Breast epithelium (tissue), 4 donors: ENCODE measurements around the gene ADAMTS2. TPM values are rescaled to one million over a fixed set of nuclear protein-coding genes. Genes with fewer than 3 reads are reported as not detected.
A peak's percentile ranks its signal among the peaks of the same experiment; 100 is the strongest.

Source experiments
- DNase-seq, 2 donors: peaks; one replicate each; pipeline ENCODE4 v3.0.0-alpha.2; 2019; ENCODE audit warnings: low spot score in 2 of 2
- H3K27ac ChIP-seq, 2 donors: fragments of 200-600 bp; sonication (generic) in 1 of 2; one replicate each; pipeline ENCODE4 v1.5.1; 2016 to 2019; ENCODE audit warnings: mild to moderate bottlenecking in 1 of 2
- H3K27me3 ChIP-seq, 2 donors: fragments of 200-600 bp; sonication (generic) in 1 of 2; one replicate each; pipeline versions ENCODE4 v1.5.1 to v1.6.0; 2017 to 2019; ENCODE audit warnings: control low read depth in 1 of 2, mild to moderate bottlenecking in 1 of 2
- H3K36me3 ChIP-seq: fragments of 200-600 bp; one replicate; pipeline ENCODE4 v1.5.1; 2019
- H3K4me1 ChIP-seq, 2 donors: fragments of 200-600 bp; sonication (generic); one replicate each; pipeline ENCODE4 v1.5.1; 2016 to 2019; ENCODE audit warnings: control low read depth in 1 of 2
- H3K4me3 ChIP-seq, 3 donors: fragments of 200-600 bp; sonication (generic); 1 replicate in 2 of 3; 2 replicates in 1 of 3; pipeline ENCODE4 v1.5.1; 2016 to 2019; ENCODE audit warnings: mild to moderate bottlenecking in 3 of 3, moderate library complexity in 2 of 3
- H3K9me3 ChIP-seq, 2 donors: fragments of 200-600 bp; sonication (generic) in 1 of 2; one replicate each; pipeline ENCODE4 v1.5.1; 2016 to 2019; ENCODE audit warnings: control low read depth in 1 of 2
- POLR2A ChIP-seq: fragments of 450-650 bp; IDR thresholded peaks from one replicate; pipeline ENCODE4 v1.6.1; 2016; ENCODE audit warnings: antibody characterized with exemption, mild to moderate bottlenecking, moderate library complexity
- POLR2AphosphoS5 ChIP-seq, 3 donors: sonication (generic); formaldehyde crosslinking; IDR thresholded peaks; one replicate each; pipeline ENCODE4 v1.6.1; 2017; ENCODE audit warnings: antibody characterized with exemption in 3 of 3
- intact Hi-C: fragments of 100-400 bp; cut with DNase I; formaldehyde crosslinking; loops from one replicate; pipeline ENCODE4 v1.15.1; 2023; ENCODE audit warnings: low total_unique reads
- total RNA-seq, 3 donors: library from RNA; depleted of rRNA; stranded (reverse); fragments of >200 nt; gene quantifications; one replicate each; pipeline ENCODE4 v1.1.0, GENCODE V29; 2016
- TF ChIP-seq, protein P1 (sequence below), 3 donors: fragments of 450-650 bp; IDR thresholded peaks; one replicate each; pipeline ENCODE4 v1.5.1; 2016 to 2017; ENCODE audit warnings: antibody characterized with exemption in 3 of 3, mild to moderate bottlenecking in 3 of 3, moderate library complexity in 3 of 3

Gene ADAMTS2
- total RNA-seq, 3 donors from 2014 or later: 11.3 to 51.8 (median 19.7) TPM

DNA sequence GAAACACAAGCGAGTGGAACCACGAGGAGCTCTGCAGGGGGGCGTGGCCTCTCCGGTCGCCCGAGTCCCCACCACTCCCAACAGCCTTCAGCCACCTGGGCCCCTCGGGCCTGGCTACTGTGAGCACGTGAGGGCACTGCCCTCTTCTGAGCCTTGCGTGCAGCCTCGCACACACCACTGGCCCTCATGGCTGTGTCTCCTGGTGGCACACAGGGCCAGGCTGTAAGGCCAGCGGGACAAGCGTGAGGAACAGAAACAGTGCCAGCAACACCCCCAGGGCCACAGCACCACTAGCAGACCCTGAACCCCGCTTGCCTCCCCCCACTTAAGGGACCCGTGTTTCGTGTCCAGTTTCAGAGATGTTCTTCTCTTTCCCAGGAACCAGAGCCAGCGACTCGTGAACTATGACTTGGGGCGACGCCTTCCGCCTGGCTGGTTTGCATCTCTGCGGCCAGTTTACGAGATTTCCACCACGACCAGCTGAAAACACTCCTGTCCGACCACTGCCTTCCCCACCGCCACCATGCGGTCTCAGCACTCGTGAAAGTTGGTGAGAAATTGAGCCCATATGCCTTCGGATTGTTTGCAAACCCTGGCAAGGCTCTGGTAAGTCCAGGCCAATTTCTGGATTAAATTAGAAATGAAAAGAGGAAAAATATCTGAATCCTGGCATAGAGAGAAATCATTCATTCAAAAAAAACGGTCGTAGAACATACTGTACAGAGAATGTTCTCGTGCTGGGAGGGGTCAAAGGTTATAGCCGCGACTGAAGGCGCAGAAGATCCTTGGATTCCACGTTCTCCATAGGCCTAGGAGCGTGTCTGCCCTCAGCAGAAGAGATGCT is 149.5 kb downstream of the ADAMTS2 start:
- TF ChIP-seq, protein P1, sequence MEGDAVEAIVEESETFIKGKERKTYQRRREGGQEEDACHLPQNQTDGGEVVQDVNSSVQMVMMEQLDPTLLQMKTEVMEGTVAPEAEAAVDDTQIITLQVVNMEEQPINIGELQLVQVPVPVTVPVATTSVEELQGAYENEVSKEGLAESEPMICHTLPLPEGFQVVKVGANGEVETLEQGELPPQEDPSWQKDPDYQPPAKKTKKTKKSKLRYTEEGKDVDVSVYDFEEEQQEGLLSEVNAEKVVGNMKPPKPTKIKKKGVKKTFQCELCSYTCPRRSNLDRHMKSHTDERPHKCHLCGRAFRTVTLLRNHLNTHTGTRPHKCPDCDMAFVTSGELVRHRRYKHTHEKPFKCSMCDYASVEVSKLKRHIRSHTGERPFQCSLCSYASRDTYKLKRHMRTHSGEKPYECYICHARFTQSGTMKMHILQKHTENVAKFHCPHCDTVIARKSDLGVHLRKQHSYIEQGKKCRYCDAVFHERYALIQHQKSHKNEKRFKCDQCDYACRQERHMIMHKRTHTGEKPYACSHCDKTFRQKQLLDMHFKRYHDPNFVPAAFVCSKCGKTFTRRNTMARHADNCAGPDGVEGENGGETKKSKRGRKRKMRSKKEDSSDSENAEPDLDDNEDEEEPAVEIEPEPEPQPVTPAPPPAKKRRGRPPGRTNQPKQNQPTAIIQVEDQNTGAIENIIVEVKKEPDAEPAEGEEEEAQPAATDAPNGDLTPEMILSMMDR (IDR thresholded peaks at IDR 0.05): no peak
- TF ChIP-seq POLR2AphosphoS5 (IDR thresholded peaks at IDR 0.05): peak in 1 of 3 donors; percentile 20
- no peak for TF ChIP-seq POLR2A
- intact Hi-C loops: no loop called here
- Histone ChIP-seq H3K27me3 (no peaks in the 10 kb centered on the region), H3K4me1 (no peaks in the 10 kb centered on the region), H3K9me3 (no peaks in the 10 kb centered on the region), H3K36me3 (no peaks in the 10 kb centered on the region), H3K4me3 (no peak overlapping the region), H3K27ac (peak overlapping the region in 1 of 2 donors; percentile 38)
- no peak for DNase-seq

DNA sequence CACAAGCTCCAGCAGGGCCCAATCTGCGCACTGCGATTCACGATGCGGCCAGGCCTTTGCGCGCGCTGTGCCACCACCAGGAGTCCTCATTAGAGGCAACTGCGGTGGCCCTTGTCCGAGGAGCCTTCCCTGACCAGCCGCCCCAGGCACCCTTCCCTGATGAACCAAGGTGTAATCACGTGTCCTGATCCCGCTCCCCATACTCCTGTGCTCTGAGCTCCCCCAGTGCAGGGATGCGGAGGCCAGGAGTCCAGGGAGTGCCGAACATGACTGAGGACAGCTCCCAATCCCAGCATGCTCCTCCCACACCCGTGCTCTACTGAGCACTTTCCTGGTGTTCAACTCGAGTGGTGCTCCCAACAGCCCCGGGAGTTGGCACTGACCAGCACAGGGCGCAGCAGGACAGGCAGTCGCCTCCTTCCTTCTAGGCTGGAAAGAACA is 150.3 kb downstream of the ADAMTS2 start:
- Histone ChIP-seq H3K4me3 (no peak overlapping the region), H3K36me3 (no peaks in the 10 kb centered on the region), H3K9me3 (no peaks in the 10 kb centered on the region), H3K27me3 (no peaks in the 10 kb centered on the region), H3K4me1 (no peaks in the 10 kb centered on the region), H3K27ac (no peak overlapping the region)
- TF ChIP-seq, protein P1 (IDR thresholded peaks at IDR 0.05): no peak
- no peak for TF ChIP-seq POLR2A
- no peak for TF ChIP-seq POLR2AphosphoS5 (IDR thresholded peaks at IDR 0.05)
- DNase-seq: no peak
- intact Hi-C loops: no loop called here

DNA sequence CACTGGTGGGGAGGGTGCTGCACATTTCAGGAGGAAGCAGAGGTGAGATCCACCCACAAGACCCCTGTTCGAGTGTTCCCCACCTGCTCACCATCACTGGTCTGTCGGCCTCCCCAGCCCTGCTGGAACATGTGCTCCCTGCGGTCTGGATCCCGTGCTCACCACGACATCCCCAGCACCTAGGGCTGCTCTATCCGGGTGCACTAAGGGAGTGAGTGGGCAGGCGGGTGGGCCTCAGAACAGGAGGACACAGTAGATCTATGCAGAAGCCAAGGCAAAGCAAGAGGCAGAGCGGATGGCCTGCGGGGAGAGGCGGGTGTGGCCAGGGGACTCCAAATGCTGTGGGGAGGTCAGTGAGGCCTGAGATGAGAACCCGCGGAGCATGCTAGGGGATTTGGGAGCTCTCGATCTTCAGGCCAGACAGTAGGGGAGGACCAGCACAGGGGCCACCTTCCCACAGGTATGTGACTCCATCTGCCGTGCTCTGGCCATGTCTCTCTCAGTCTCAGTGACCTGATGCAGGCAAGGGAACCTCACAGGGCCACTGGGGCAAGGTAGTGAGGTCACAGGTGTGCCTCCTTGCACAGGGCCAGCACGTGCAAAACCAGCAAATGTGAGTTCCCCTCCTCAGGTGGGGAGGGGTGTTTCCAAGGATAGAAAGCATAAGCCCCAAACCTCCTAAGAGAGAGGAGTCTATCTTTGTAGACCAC is 150.9 kb downstream of the ADAMTS2 start:
- no peaks in the 10 kb centered on the region for H3K9me3 ChIP-seq
- no peak for TF ChIP-seq POLR2A
- TF ChIP-seq, protein P1 (IDR thresholded peaks at IDR 0.05): no peak
- no peak for TF ChIP-seq POLR2AphosphoS5 (IDR thresholded peaks at IDR 0.05)
- H3K4me1 ChIP-seq: no peaks in the 10 kb centered on the region
- no peak overlapping the region for H3K27ac ChIP-seq
- no peak overlapping the region for H3K4me3 ChIP-seq
- H3K27me3 ChIP-seq: no peaks in the 10 kb centered on the region
- DNase-seq: no peak
- no peaks in the 10 kb centered on the region for H3K36me3 ChIP-seq
- intact Hi-C loops: no loop called here

DNA sequence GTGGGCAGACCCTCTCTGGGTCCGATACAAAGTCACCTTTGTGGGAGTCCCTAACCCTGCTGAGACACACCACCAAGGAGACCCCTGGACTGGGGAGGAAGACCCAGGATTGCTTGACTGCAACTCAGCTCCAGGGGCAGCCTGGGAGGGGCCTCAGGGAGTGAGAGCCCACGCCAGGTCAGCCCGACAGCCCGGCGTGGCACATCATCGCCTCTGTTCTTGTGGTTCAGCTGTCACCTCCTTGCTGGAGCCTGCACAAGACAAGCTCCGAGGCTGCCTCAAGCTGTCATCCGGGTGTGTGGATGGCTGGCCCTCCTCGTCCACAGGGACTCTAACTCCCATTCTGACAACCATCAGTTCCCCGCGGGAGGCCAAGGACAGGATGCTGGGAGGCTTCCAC is 151.5 kb downstream of the ADAMTS2 start:
- no peak for DNase-seq
- Histone ChIP-seq H3K4me1 (no peaks in the 10 kb centered on the region), H3K27ac (no peak overlapping the region), H3K27me3 (no peaks in the 10 kb centered on the region), H3K4me3 (no peak overlapping the region), H3K36me3 (no peaks in the 10 kb centered on the region), H3K9me3 (no peaks in the 10 kb centered on the region)
- intact Hi-C loops: no loop called here
- TF ChIP-seq POLR2AphosphoS5 (IDR thresholded peaks at IDR 0.05) (no peak), POLR2A (no peak)
- TF ChIP-seq, protein P1 (IDR thresholded peaks at IDR 0.05): no peak
